Measurements from ENCODE around the gene TMEM168.

- TF ChIP-seq EZH2 (IDR thresholded peaks at IDR 0.05; ENCODE audit: borderline replicate concordance, low read depth, low read length, severe bottlenecking) (no peak), MAX (IDR thresholded peaks at IDR 0.05; ENCODE audit: insufficient read depth, insufficient read length) (no peak), POLR2A (IDR thresholded peaks at IDR 0.05; ENCODE audit: low read depth, low read length) (no peak), CTCF (IDR thresholded peaks at IDR 0.05; ENCODE audit: extremely low read depth in 1 of 2, insufficient read depth in 1 of 2, low read depth in 1 of 2, low read length in 2 of 2) (no peak), POLR2AphosphoS5 (IDR thresholded peaks at IDR 0.05; ENCODE audit: insufficient read depth, low read depth, low read length) (no peak), JUN (IDR thresholded peaks at IDR 0.05; ENCODE audit: borderline replicate concordance, insufficient read depth, insufficient read length, low read depth) (no peak)
These were observed 758 bp downstream of the TMEM168 start for GRCh38 chr7:112789453-112789816.

Measured in endothelial cell of umbilical vein (primary cell).